ENCODE measurements around the gene LONRF2.
A peak's percentile ranks its signal among the peaks of the same experiment; 100 is the strongest.

Gene LONRF2

GRCh38 chr2:100248044-100248330 lies 74.3 kb downstream of the LONRF2 start:
- H3K27ac Mint-ChIP-seq = peak overlapping the region in 1 of 3 experiments; percentile 45
- peaks cover 16% of the 10 kb centered on the region for H3K4me1 Mint-ChIP-seq
- no peaks in the 10 kb centered on the region for H3K36me3 Mint-ChIP-seq (ENCODE audit: low read depth)
- no peak for TF ChIP-seq CTCF (IDR thresholded peaks at IDR 0.05; ENCODE audit: unreplicated experiment in 3 of 3)
- H3K9me3 Mint-ChIP-seq = no peaks in the 10 kb centered on the region
- peaks cover 15% of the 10 kb centered on the region for H3K27me3 Mint-ChIP-seq (ENCODE audit: low read depth)
- no peak overlapping the region for H3K4me3 Mint-ChIP-seq

GRCh38 chr2:100247256-100248043 lies 74.9 kb downstream of the LONRF2 start:
- Mint-ChIP-seq H3K9me3 (no peaks in the 10 kb centered on the region), H3K4me1 (peaks cover 21% of the 10 kb centered on the region), H3K27ac (no peak overlapping the region), H3K27me3 (ENCODE audit: low read depth) (peaks cover 15% of the 10 kb centered on the region), H3K4me3 (no peak overlapping the region), H3K36me3 (ENCODE audit: low read depth) (no peaks in the 10 kb centered on the region)
- TF ChIP-seq CTCF (IDR thresholded peaks at IDR 0.05; ENCODE audit: unreplicated experiment in 3 of 3) = no peak

- H3K27me3 Mint-ChIP-seq (ENCODE audit: low read depth) = peaks cover 15% of the 10 kb centered on the region
These were observed 75.8 kb downstream of the LONRF2 start for GRCh38 chr2:100246163-100247145.

GRCh38 chr2:100245681-100246080 lies 76.6 kb downstream of the LONRF2 start:
- Mint-ChIP-seq H3K27ac (peak overlapping the region in 1 of 3 experiments; percentile 16), H3K4me3 (no peak overlapping the region), H3K4me1 (peaks cover 31% of the 10 kb centered on the region), H3K9me3 (no peaks in the 10 kb centered on the region), H3K27me3 (ENCODE audit: low read depth) (peaks cover 15% of the 10 kb centered on the region), H3K36me3 (ENCODE audit: low read depth) (no peaks in the 10 kb centered on the region)
- TF ChIP-seq CTCF (IDR thresholded peaks at IDR 0.05; ENCODE audit: unreplicated experiment in 3 of 3) = no peak

More at GRCh38 chr2:100246163-100247145, 75.8 kb downstream of the LONRF2 start:
- peak overlapping the region in 1 of 3 experiments; percentile 7 for H3K27ac Mint-ChIP-seq
- H3K4me1 Mint-ChIP-seq = peaks cover 26% of the 10 kb centered on the region
- H3K4me3 Mint-ChIP-seq = no peak overlapping the region
- TF ChIP-seq CTCF (IDR thresholded peaks at IDR 0.05; ENCODE audit: unreplicated experiment in 3 of 3) = peak; percentile 24 to 30 (median 26)
- no peaks in the 10 kb centered on the region for H3K9me3 Mint-ChIP-seq
- H3K36me3 Mint-ChIP-seq (ENCODE audit: low read depth) = no peaks in the 10 kb centered on the region

GRCh38 chr2:100244881-100245605 lies 77.3 kb downstream of the LONRF2 start:
- Mint-ChIP-seq H3K9me3 (no peaks in the 10 kb centered on the region), H3K27ac (peak overlapping the region in 1 of 3 experiments; percentile 16), H3K36me3 (ENCODE audit: low read depth) (no peaks in the 10 kb centered on the region), H3K27me3 (ENCODE audit: low read depth) (peaks cover 15% of the 10 kb centered on the region), H3K4me3 (no peak overlapping the region), H3K4me1 (peaks cover 38% of the 10 kb centered on the region)
- no peak for TF ChIP-seq CTCF (IDR thresholded peaks at IDR 0.05; ENCODE audit: unreplicated experiment in 3 of 3)
